Stimulated activated CD8-positive, alpha-beta memory T cell treated with anti-CD3 and anti-CD28 coated beads, Interleukin-15, amount 100 ng/mL, for 48 hours (primary cell): ENCODE data around the gene DUS3L.
"Not testable (repeated sequence)": the region's sequence is repeated elsewhere in the genome, so short reads cannot be mapped to it uniquely, and the experiment has no call there.

Source experiments
- DNase-seq, 2 donors: peaks; one replicate each; pipeline ENCODE4 v3.0.0-alpha.2; 2020; ENCODE audit warnings: low read depth in 2 of 2

DUS3L gene

DNA sequence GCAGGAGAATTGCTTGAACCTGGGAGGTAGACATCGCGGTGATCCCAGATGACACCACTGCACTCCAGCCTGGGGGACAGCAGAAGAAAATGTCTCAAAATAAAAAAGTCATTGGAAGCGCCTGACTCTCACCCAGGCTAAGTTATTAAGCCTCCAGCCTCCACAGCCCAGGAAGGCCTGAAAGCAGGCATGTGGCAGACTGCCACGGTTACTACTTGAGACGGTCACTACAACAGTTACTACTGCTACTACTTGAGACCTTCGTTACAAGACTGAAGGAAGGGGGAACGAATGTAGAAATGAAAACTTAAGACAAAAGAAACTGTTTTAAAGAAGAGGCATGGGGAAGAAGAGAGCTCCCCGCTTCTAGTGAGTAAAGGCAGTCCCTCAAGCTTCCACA, 16.0 kb downstream of the DUS3L start:
- DNase-seq: no peak

GRCh38 chr19:5773276-5773675, 17.7 kb downstream of the DUS3L start:
- no peak for DNase-seq

DNA sequence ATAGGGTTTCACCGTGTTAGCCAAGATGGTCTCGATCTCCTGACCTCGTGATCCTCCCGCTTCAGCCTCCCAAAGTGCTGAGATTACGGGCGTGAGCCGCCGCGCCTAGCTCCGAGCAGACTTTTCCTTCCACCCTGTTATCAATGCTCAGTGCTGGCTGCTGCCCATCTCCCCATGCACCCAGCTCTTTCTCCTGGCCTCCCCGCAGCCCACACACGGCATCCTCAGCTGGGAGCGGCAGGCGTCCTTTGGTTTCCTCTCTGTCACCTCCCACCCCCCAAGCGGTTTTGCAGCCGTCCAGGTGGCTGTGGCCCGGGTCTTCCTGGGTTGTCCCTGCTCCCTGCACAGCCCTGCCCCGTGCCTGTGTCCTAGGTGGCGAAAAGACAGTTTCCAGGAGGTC, 18.5 kb downstream of the DUS3L start:
- no peak for DNase-seq

GRCh38 chr19:5767949-5768348, 23.0 kb downstream of the DUS3L start:
- DNase-seq: no peak

GRCh38 chr19:5765220-5765619, 25.7 kb downstream of the DUS3L start:
- DNase-seq: no peak

GRCh38 chr19:5762608-5763217, 28.2 kb downstream of the DUS3L start:
- no peak for DNase-seq

- no peak for DNase-seq
Observed at GRCh38 chr19:5753743-5754142, 37.2 kb downstream of the DUS3L start.

GRCh38 chr19:5751709-5752108, 39.3 kb downstream of the DUS3L start:
- no peak for DNase-seq

DNA sequence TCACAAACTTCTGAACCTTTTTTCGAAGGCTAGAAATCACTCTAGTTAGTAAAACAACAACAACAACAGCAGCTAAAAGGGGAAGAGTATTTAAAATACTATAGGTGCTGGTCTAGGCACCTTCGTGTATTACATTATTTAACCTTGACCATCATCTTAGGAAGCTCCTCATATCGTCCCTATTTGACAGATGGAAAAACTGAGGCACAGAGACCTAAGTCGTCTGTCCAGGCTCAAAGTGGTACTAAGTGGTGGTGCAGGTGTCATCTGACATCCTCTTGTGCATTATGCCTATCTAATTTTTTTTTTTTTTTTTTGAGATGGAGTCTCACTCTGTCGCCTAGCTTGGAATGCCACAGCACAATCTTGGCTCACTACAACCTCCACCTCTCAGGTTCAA, 41.5 kb downstream of the DUS3L start:
- no peak for DNase-seq

- not testable (repeated sequence) for DNase-seq
Observed at GRCh38 chr19:5748920-5749319, 42.0 kb downstream of the DUS3L start.

DNA sequence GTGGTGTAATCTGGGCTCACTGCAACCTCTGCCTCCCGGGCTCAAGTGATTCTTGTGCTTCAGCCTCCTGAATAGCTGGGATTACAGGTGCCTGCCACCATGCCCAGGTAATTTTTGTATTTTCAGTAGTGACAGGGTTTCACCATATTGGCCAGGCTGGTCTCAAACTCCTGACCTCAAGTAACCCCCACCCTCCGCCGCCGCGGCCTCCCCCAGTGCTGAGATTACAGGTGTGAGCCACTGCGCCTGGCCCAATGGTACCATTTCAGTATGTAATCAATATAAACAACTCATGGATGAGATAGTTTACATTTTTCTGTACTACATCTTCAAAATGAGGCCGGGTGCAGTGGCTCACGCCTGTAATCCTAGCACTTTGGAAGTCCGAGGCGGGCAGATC, 46.0 kb downstream of the DUS3L start:
- DNase-seq: not testable (repeated sequence)

DNA sequence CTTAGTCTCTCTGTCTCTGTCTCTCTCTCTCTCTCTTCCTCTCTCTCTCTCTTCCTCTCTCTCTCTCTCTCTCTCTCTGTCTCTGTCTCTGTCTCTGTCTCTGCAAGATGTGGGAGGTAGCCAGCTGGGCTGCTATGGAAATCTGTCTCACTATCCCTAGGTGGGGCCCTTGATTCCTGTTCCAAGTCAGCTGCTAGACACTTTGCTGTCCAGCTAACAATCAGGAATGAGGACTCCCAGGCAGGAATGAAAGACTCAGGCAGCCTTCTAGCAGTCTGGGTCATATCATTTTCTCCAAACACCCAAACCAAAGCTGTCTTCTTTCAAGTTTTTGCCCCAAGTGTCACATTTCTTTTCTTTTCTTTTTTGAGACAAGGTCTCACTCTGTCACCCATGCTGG, 47.3 kb downstream of the DUS3L start:
- DNase-seq: no peak

DNA sequence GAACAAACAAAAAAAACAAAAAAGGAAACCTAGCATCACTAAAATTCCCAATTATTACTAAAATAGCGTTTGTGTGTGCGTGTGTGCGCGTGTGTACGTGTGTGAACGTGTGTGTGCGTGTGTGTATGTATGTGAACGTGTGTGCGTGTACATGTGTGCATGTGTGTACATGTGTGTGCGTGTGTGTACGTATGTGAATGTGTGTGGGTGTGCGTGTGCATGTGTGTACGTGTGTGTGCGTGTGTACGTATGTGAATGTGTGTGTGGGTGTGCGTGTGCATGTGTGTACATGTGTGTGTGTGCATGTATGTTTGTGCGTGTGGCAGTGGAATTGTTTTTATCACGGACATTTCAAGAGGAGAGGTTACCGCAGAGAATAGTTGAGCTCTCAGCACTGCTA, 48.9 kb downstream of the DUS3L start:
- DNase-seq: no peak

- DNase-seq: no peak
Observed at GRCh38 chr19:5738423-5738822, 52.5 kb downstream of the DUS3L start.
